ENCODE data around the gene TMIGD2.

Gene TMIGD2

DNA sequence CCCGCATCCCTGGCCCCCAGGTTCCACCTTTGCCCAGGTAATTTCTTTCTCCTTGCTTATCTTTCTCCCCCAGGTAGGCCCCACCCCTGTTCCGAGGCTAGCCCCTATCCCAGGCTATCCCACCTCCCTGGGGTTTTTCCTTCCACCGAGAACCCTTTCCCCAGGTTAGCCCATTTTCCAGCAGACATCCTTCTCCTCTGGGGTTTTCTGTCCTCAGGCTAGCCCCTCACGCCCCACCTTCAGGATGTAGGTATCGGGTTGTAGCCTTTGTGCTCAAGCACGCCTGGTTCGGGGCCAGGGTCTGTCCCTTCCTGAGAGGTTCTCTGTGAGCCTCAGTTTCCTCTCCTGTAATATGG lies 3.0 kb upstream of the TMIGD2 start:
- TF ChIP-seq FOXP2 (optimal IDR thresholded peaks at IDR 0.05; ENCODE audit: borderline replicate concordance, extremely low read depth, extremely low read length, insufficient read depth) (no peak), POLR2AphosphoS5 (IDR thresholded peaks at IDR 0.05; ENCODE audit: low read depth, low read length) (no peak), TAF1 (IDR thresholded peaks at IDR 0.05; ENCODE audit: borderline replicate concordance, insufficient read depth, low read length) (no peak), SIN3A (IDR thresholded peaks at IDR 0.05; ENCODE audit: borderline replicate concordance, insufficient read depth, low read length) (no peak)
- TF ChIP-seq, protein P1, sequence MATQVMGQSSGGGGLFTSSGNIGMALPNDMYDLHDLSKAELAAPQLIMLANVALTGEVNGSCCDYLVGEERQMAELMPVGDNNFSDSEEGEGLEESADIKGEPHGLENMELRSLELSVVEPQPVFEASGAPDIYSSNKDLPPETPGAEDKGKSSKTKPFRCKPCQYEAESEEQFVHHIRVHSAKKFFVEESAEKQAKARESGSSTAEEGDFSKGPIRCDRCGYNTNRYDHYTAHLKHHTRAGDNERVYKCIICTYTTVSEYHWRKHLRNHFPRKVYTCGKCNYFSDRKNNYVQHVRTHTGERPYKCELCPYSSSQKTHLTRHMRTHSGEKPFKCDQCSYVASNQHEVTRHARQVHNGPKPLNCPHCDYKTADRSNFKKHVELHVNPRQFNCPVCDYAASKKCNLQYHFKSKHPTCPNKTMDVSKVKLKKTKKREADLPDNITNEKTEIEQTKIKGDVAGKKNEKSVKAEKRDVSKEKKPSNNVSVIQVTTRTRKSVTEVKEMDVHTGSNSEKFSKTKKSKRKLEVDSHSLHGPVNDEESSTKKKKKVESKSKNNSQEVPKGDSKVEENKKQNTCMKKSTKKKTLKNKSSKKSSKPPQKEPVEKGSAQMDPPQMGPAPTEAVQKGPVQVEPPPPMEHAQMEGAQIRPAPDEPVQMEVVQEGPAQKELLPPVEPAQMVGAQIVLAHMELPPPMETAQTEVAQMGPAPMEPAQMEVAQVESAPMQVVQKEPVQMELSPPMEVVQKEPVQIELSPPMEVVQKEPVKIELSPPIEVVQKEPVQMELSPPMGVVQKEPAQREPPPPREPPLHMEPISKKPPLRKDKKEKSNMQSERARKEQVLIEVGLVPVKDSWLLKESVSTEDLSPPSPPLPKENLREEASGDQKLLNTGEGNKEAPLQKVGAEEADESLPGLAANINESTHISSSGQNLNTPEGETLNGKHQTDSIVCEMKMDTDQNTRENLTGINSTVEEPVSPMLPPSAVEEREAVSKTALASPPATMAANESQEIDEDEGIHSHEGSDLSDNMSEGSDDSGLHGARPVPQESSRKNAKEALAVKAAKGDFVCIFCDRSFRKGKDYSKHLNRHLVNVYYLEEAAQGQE (IDR thresholded peaks at IDR 0.05; ENCODE audit: insufficient read depth in 1 of 2, low read depth in 2 of 2, low read length in 2 of 2): no peak

- TF ChIP-seq FOXP2 (optimal IDR thresholded peaks at IDR 0.05; ENCODE audit: borderline replicate concordance, extremely low read depth, extremely low read length, insufficient read depth) (no peak), TAF1 (IDR thresholded peaks at IDR 0.05; ENCODE audit: borderline replicate concordance, insufficient read depth, low read length) (no peak), SIN3A (IDR thresholded peaks at IDR 0.05; ENCODE audit: borderline replicate concordance, insufficient read depth, low read length) (no peak), POLR2AphosphoS5 (IDR thresholded peaks at IDR 0.05; ENCODE audit: low read depth, low read length) (no peak)
- TF ChIP-seq, protein P1 (IDR thresholded peaks at IDR 0.05; ENCODE audit: insufficient read depth in 1 of 2, low read depth in 2 of 2, low read length in 2 of 2): no peak
These were observed 2.5 kb upstream of the TMIGD2 start, which contains the start of gene FSD1 for GRCh38 chr19:4304538-4305256. FSD1 (plus strand) TSS chr19:4304598; CDS start chr19:4304747, 149 bp downstream.

DNA sequence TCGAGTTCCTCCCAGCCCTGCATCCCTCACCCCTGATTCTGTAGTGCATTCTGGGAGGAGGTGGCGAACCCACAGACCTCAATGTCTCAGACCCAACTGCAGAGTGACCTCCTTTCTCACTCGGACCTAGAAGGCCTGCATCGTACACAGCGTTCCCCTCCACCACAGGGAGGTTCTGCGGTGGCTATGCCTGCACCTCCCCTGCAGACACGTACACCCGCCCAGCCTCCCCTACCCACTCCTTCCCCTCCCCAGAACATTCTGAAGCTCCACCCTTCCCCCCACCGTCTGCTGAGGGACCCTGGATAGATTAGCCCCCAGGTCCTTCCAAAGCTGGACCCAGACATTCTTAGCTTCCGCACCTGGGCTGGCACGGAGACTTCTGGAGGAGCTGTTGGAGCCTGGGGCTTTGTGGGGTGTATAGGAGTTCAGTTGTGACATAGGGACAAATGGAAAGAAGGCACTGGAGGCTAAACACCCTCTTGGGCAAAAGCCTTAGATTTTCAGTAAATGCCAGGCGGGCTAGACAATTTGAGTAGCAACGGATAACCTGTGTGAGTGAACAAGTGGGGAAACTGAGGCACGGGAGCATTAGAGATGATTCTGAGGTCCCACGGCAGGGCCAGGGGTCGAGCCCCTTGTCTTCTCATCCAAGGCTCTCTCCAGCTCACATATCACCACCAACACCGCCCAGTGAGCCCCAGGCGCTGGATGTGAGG lies 1.8 kb upstream of the TMIGD2 start:
- no peak for TF ChIP-seq SIN3A (IDR thresholded peaks at IDR 0.05; ENCODE audit: borderline replicate concordance, insufficient read depth, low read length)
- TF ChIP-seq POLR2AphosphoS5 (IDR thresholded peaks at IDR 0.05; ENCODE audit: low read depth, low read length): no peak
- no peak for TF ChIP-seq FOXP2 (optimal IDR thresholded peaks at IDR 0.05; ENCODE audit: borderline replicate concordance, extremely low read depth, extremely low read length, insufficient read depth)
- TF ChIP-seq, protein P1 (IDR thresholded peaks at IDR 0.05; ENCODE audit: insufficient read depth in 1 of 2, low read depth in 2 of 2, low read length in 2 of 2): no peak
- TF ChIP-seq TAF1 (IDR thresholded peaks at IDR 0.05; ENCODE audit: borderline replicate concordance, insufficient read depth, low read length): no peak

GRCh38 chr19:4301590-4302242 lies 473 bp downstream of the TMIGD2 start:
- TF ChIP-seq SIN3A (IDR thresholded peaks at IDR 0.05; ENCODE audit: borderline replicate concordance, insufficient read depth, low read length) (no peak), TAF1 (IDR thresholded peaks at IDR 0.05; ENCODE audit: borderline replicate concordance, insufficient read depth, low read length) (no peak), POLR2AphosphoS5 (IDR thresholded peaks at IDR 0.05; ENCODE audit: low read depth, low read length) (no peak), FOXP2 (optimal IDR thresholded peaks at IDR 0.05; ENCODE audit: borderline replicate concordance, extremely low read depth, extremely low read length, insufficient read depth) (no peak)
- TF ChIP-seq, protein P1 (IDR thresholded peaks at IDR 0.05; ENCODE audit: insufficient read depth in 1 of 2, low read depth in 2 of 2, low read length in 2 of 2): no peak

Measured in PFSK-1 (cell line).